ENCODE results near the gene PCNX2. TPM values are rescaled to one million over a fixed set of nuclear protein-coding genes. Genes with fewer than 3 reads are reported as not detected.

PCNX2 gene
- total and polyA plus RNA-seq, 3 donors from 2014 or later: 8.4 to 28.9 (median 27.6) TPM

DNA sequence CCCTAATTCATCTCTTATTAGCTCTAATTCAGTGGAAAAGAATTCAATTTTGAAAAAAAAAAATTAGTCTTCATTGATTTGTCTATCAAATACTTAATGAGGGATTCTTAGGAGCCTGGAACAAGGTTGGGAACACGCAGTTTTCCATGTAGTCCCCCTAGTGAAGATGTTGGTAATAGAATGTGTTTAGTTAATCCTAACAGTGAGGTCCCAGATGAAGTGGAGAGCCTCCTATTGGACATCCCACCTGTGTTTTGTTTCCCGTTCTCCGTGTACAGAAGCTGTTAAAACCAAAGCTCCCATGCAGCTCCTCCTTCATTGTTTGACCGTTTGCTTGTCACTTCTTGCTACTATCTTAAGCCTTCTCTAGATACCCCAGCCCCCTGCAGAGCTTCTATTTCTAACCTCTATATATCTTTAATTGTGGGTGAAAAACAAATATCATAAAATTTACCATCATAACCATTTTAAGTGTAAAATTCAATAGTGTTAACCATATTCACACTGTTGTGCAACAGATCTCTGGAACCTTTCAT lies 67.5 kb downstream of the PCNX2 start:
- Histone ChIP-seq H3K36me3 (ENCODE audit: low read depth, missing control alignments) (no peaks in the 10 kb centered on the region), H3K27me3 (no peaks in the 10 kb centered on the region), H3K4me3 (no peak overlapping the region), H3K27ac (no peak overlapping the region), H3K9me3 (no peaks in the 10 kb centered on the region), H3K4me1 (no peaks in the 10 kb centered on the region)
- no peak for DNase-seq
- TF ChIP-seq, protein P1, sequence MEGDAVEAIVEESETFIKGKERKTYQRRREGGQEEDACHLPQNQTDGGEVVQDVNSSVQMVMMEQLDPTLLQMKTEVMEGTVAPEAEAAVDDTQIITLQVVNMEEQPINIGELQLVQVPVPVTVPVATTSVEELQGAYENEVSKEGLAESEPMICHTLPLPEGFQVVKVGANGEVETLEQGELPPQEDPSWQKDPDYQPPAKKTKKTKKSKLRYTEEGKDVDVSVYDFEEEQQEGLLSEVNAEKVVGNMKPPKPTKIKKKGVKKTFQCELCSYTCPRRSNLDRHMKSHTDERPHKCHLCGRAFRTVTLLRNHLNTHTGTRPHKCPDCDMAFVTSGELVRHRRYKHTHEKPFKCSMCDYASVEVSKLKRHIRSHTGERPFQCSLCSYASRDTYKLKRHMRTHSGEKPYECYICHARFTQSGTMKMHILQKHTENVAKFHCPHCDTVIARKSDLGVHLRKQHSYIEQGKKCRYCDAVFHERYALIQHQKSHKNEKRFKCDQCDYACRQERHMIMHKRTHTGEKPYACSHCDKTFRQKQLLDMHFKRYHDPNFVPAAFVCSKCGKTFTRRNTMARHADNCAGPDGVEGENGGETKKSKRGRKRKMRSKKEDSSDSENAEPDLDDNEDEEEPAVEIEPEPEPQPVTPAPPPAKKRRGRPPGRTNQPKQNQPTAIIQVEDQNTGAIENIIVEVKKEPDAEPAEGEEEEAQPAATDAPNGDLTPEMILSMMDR (IDR thresholded peaks at IDR 0.05): no peak
- TF ChIP-seq POLR2A (IDR thresholded peaks at IDR 0.05): no peak
- intact Hi-C loops (cut with DNase I; ENCODE audit: low total_unique reads): no loop called here
- WGBS, 2 donors: 88 to 92% methylated on average over 4 of the region's 4 CpGs

DNA sequence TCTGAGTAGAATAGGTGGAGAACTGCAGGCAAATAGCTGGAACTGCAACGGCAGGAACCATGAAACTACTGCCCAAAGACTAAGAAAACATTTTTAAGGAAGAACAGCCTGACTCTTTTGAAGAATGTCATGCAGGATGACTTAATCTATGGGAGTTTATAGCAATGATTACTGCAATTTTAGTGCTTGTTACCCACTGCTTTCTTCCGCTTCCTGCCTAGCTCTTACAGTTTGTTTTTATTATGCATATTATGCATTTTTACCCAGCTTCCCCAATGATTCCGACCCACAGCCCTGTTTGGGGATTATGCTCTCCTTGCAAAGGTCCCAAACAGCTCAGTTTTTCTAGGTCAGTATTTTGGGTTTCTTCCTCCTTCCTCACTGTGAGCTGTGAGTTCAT lies 71.2 kb downstream of the PCNX2 start:
- 69 to 83% methylated on average over 3 of the region's 3 CpGs for WGBS, 2 donors

DNA sequence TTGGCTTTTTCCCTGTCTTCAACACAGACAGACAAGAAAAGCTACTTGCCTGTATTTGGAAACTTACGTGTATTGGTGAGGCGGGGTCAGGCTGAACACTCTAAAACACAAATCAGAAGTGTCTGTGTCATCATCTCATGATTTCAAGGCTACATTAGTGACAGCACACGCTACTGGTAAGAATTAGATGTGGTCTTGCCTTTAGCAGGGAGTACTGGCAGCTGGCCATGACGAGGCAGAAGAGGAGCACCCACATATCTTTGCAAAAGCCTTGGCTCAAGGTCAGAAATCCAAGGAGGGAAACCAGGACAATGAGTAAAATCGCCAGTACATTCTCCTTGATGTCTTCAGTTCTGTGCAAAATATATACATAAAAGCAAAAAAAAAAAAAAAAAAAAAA lies 77.7 kb downstream of the PCNX2 start:
- peak; percentile 50 for DNase-seq
- Histone ChIP-seq H3K4me1 (no peaks in the 10 kb centered on the region), H3K27ac (no peak overlapping the region), H3K27me3 (no peaks in the 10 kb centered on the region), H3K9me3 (no peaks in the 10 kb centered on the region), H3K4me3 (no peak overlapping the region), H3K36me3 (ENCODE audit: low read depth, missing control alignments) (no peaks in the 10 kb centered on the region)
- intact Hi-C loops (cut with DNase I; ENCODE audit: low total_unique reads): no loop called here
- no peak for TF ChIP-seq POLR2A (IDR thresholded peaks at IDR 0.05)
- TF ChIP-seq, protein P1 (IDR thresholded peaks at IDR 0.05): no peak
- WGBS, 2 donors: 51 to 64% methylated on average over 5 of the region's 5 CpGs

More for the DNA sequence above, 71.2 kb downstream of the PCNX2 start:
- H3K27ac ChIP-seq: no peak overlapping the region
- H3K27me3 ChIP-seq: no peaks in the 10 kb centered on the region
- intact Hi-C loops (cut with DNase I; ENCODE audit: low total_unique reads): no loop called here
- H3K9me3 ChIP-seq: no peaks in the 10 kb centered on the region
- no peak overlapping the region for H3K4me3 ChIP-seq
- H3K36me3 ChIP-seq (ENCODE audit: low read depth, missing control alignments): no peaks in the 10 kb centered on the region
- no peak for DNase-seq
- no peak for TF ChIP-seq POLR2A (IDR thresholded peaks at IDR 0.05)
- TF ChIP-seq, protein P1 (IDR thresholded peaks at IDR 0.05): no peak
- no peaks in the 10 kb centered on the region for H3K4me1 ChIP-seq

DNA sequence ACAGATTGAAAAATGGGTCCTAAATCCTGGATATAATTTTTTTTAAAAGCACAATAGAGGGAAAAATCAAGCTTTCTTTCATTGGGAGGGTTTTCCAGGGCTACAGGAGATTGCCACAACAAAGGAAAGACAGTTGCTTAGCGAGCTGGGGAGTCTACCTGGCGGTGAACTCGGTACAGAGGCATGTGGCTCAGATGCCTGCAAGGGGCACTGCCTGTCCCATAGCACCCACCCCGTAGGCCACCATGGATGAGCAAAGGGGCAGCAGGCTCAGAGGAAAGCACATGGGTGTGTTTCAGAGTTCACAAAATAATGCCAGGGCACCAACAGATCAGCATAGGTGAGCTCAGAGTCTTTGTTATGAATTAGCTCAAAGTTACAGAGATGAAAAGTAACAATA lies 79.5 kb downstream of the PCNX2 start:
- no peak overlapping the region for H3K27ac ChIP-seq
- H3K9me3 ChIP-seq: no peaks in the 10 kb centered on the region
- intact Hi-C loops (cut with DNase I; ENCODE audit: low total_unique reads): no loop called here
- DNase-seq: no peak
- no peaks in the 10 kb centered on the region for H3K36me3 ChIP-seq (ENCODE audit: low read depth, missing control alignments)
- H3K4me3 ChIP-seq: no peak overlapping the region
- no peak for TF ChIP-seq POLR2A (IDR thresholded peaks at IDR 0.05)
- TF ChIP-seq, protein P1 (IDR thresholded peaks at IDR 0.05): no peak
- H3K27me3 ChIP-seq: no peaks in the 10 kb centered on the region
- no peaks in the 10 kb centered on the region for H3K4me1 ChIP-seq
- 84% methylated on average over 3 to 4 of the region's 4 CpGs for WGBS, 2 donors

DNA sequence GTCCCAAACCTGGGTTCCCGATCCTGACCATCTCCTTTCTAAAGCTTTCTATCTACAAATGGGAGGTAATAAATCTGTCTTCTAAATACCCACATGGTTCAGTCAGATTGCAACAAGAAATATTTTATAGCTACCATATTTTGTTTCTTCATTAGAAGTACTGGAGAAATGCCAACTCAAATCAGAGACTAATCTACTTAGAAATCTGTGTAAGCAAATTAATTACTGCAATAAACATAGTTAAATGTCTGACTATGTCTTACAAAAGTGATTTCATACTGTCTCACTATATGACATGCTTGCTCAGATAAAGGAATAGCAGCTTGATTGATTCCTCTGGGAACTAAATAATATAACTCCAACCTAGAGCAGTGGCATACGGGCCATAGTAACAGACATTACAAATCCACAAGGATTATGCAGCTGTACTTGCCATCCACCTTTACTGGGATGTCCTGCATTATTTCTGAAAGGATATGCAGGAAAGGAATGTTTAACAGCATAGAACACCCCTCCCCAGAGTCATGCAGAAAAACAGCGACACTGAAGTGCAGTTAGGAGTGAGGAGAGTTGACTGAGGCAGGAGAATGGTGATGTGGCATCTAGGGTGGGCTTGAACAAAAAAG lies 80.3 kb downstream of the PCNX2 start:
- intact Hi-C loops (cut with DNase I; ENCODE audit: low total_unique reads): no loop called here
- Histone ChIP-seq H3K36me3 (ENCODE audit: low read depth, missing control alignments) (no peaks in the 10 kb centered on the region), H3K27me3 (no peaks in the 10 kb centered on the region), H3K27ac (no peak overlapping the region), H3K4me3 (no peak overlapping the region), H3K4me1 (no peaks in the 10 kb centered on the region), H3K9me3 (no peaks in the 10 kb centered on the region)
- no peak for TF ChIP-seq POLR2A (IDR thresholded peaks at IDR 0.05)
- TF ChIP-seq, protein P1 (IDR thresholded peaks at IDR 0.05): no peak
- no peak for DNase-seq
- WGBS, 2 donors: 88 to 90% methylated on average over 3 of the region's 3 CpGs

Data from testis (tissue), 3 donors.